Subcutaneous abdominal adipose tissue (tissue), 5 donors: ENCODE results near the gene MEAF6.

ENCODE experiments used
- H3K27ac ChIP-seq: one replicate; pipeline ENCODE4 v1.7.0; 2013; ENCODE audit warnings: low read depth, mild to moderate bottlenecking, inconsistent platforms, low read length, moderate library complexity
- H3K27me3 ChIP-seq, 5 donors: one replicate each; pipeline ENCODE4 v1.7.0; 2013; ENCODE audit warnings: low read length in 5 of 5, inconsistent platforms in 1 of 5; ENCODE audit not compliant: control insufficient read depth in 5 of 5, insufficient read depth in 4 of 5
- H3K36me3 ChIP-seq, 5 donors: one replicate each; pipeline ENCODE4 v1.7.0; 2013; ENCODE audit warnings: low read length in 5 of 5; ENCODE audit not compliant: control insufficient read depth in 5 of 5, insufficient read depth in 5 of 5
- H3K4me1 ChIP-seq, 5 donors: one replicate each; pipeline ENCODE4 v1.7.0; 2013; ENCODE audit warnings: low read length in 5 of 5, mild to moderate bottlenecking in 3 of 5, moderate library complexity in 1 of 5; ENCODE audit not compliant: control insufficient read depth in 5 of 5, insufficient read depth in 5 of 5
- H3K4me3 ChIP-seq, 5 donors: one replicate each; pipeline ENCODE4 v1.7.0; 2013; ENCODE audit warnings: low read length in 5 of 5, low read depth in 1 of 5
- H3K9ac ChIP-seq, 5 donors: one replicate each; pipeline ENCODE4 v1.7.0; 2013; ENCODE audit warnings: low read length in 5 of 5, mild to moderate bottlenecking in 4 of 5, moderate library complexity in 3 of 5
- H3K9me3 ChIP-seq, 5 donors: one replicate each; pipeline ENCODE4 v1.7.0; 2013; ENCODE audit warnings: low read length in 5 of 5; ENCODE audit not compliant: control insufficient read depth in 5 of 5
- donor health status: healthy.
- donor health status: healthy.
- donor health status: healthy.
- donor health status: healthy.
- donor health status: healthy.

The MEAF6 gene

DNA sequence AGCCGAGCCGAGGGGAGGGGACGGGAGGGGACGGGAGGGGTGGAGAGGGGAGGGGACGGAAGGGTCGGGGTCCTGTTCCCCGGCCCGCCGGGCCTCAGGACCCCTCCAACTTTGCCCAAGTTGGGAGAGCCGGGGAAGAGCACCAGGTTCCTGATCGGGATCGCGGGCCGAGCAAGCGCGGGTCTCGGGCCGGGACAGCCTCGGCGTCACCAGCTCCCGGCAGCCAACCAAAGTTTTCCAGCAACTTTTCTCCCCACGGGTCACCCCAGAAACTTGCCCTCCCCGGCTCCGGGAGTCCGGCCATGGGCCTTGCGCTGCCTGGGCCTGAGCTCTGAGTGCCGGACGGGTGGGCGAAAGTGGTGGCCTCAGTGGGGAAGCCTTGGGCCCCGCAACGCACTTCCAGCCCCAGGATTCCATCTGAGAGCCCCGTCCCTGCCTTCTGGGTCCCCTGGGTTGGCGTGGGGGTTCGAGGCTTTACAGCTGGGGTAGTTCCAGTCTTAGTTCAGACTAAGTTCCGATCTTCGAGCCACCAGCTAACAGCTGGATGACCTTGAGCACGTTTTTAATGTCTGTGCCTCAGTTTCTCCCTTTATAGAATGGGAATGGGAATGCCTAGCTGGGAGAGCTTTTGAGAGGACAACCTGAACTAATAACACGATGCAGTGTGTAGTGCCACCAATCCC is 39.7 kb downstream of the MEAF6 start:
- Histone ChIP-seq H3K4me1 (peaks cover 43 to 84% (median 78%) of the 10 kb centered on the region in 5 donors), H3K36me3 (peaks cover 0 to 25% (median 15%) of the 10 kb centered on the region in 5 donors)

DNA sequence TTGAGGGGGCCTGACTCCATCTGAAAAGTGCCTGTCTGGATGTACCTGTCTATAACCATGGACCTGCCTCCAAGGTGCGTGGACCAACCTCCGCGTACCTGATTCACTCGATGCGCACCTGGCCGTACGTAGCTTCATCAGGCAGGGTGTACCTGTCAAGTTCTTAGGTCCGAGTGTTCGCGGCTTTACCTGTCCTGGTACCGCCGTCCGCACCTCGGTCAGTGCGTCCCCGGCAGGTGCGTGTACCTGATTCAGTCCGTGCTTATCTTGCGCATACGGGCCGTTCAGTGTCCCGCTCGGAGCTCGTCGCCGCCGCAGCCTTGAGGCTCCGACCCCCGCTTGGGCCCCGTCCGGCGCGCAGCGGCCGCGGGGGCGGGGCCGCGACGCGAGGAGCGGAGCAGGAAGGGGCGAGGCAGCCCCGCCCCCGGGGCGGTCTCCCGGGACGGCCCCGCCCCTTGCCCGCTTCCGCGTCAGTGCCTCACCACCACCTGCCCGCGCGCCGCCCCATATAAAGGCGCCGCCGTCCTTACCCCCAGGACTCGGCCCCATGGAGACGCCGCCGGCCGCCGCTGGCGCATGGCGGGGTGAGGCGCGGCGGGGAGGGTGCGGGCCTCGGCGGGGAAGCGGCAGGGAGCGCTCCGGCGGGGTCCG is 40.4 kb downstream of the MEAF6 start, which contains the start of gene ZC3H12A:
TSS of gene ZC3H12A (plus strand) at position 535 of the 651 bp plus-strand sequence. CDS start 917 bp downstream, outside the sequence.
- H3K27me3 ChIP-seq = peaks cover 0 to 3% (median 0%) of the 10 kb centered on the region in 5 donors
- peaks cover 38 to 77% (median 71%) of the 10 kb centered on the region in 5 donors for H3K4me1 ChIP-seq
- H3K4me3 ChIP-seq = peak within 1 kb of the TSS; percentile 82 to 95 (median 91)
- peak within 1 kb of the TSS; percentile 98 for H3K27ac ChIP-seq
- H3K9ac ChIP-seq = peak within 1 kb of the TSS; percentile 81 to 94 (median 91)
- H3K9me3 ChIP-seq = peaks cover 0 to 3% (median 0%) of the 10 kb centered on the region in 5 donors
- peaks cover 0 to 25% (median 15%) of the 10 kb centered on the region in 5 donors for H3K36me3 ChIP-seq

More for the DNA sequence above, 39.7 kb downstream of the MEAF6 start:
- peak overlapping the region; percentile 82 to 94 (median 90) for H3K4me3 ChIP-seq
- peaks cover 0 to 3% (median 0%) of the 10 kb centered on the region in 5 donors for H3K27me3 ChIP-seq
- peak overlapping the region; percentile 98 for H3K27ac ChIP-seq
- peak overlapping the region; percentile 77 to 92 (median 90) for H3K9ac ChIP-seq
- peaks cover 0 to 3% (median 0%) of the 10 kb centered on the region in 5 donors for H3K9me3 ChIP-seq

DNA sequence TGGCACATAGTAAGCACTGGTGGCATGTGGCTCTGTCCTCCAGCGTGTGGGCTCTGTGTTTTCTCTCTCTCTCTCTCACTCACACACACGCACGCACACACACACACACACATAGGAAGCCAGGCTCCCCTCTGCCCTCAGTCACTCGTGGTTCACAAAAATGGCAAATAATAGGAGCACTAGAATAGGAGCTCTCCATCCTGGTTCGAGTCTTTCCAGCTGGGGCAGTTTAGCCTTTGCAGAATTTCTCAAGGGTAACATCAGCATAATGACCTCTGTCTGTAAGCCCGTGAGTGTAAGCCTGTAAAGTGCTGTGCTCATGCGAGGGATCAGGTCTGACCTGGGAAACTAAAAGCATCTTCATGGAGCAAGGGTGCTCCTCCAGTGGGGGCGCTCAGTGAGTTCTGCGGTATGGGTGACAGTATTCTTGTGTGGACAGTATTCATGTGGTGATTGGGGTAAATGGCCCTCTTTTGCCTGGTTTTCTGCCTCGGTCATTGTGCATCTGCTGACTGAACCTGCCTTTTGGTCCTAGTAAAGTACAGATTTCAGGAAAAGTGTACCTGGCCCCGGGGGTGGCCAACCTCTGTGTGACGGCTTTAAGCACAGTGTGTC is 41.0 kb downstream of the MEAF6 start:
- Histone ChIP-seq H3K36me3 (peaks cover 0 to 21% (median 13%) of the 10 kb centered on the region in 5 donors), H3K4me3 (peak overlapping the region; percentile 79 to 95 (median 91)), H3K4me1 (peaks cover 35 to 71% (median 65%) of the 10 kb centered on the region in 5 donors), H3K27ac (peak overlapping the region; percentile 70), H3K9me3 (peaks cover 0 to 3% (median 0%) of the 10 kb centered on the region in 5 donors), H3K9ac (peak overlapping the region; percentile 18 to 94 (median 89)), H3K27me3 (peaks cover 0 to 3% (median 0%) of the 10 kb centered on the region in 5 donors)

DNA sequence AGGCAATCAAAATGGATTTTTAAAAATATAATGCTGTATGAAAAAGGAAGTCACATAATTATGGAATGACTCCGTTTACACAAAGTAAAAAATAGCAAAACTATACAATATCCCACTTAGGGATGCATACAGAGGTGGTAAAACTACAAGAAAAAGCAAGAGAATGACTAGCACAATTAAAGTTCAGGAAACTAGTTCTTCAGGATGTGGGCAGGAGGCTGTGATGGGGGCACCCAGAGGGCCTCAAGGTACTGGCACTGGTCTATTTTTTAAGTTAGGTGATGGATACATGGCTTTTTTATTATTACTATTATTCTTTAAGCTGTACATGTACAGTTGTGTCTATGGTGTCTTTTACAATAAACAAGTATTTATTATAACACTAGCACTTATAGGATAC is 41.6 kb downstream of the MEAF6 start:
- peak overlapping the region in 1 of 5 donors; percentile 18 for H3K9ac ChIP-seq
- peaks cover 0 to 16% (median 8%) of the 10 kb centered on the region in 5 donors for H3K36me3 ChIP-seq
- no peak overlapping the region for H3K4me3 ChIP-seq
- peaks cover 30 to 65% (median 59%) of the 10 kb centered on the region in 5 donors for H3K4me1 ChIP-seq
- peak overlapping the region; percentile 70 for H3K27ac ChIP-seq
- peaks cover 0 to 3% (median 0%) of the 10 kb centered on the region in 5 donors for H3K9me3 ChIP-seq
- H3K27me3 ChIP-seq = peaks cover 0 to 3% (median 0%) of the 10 kb centered on the region in 5 donors

DNA sequence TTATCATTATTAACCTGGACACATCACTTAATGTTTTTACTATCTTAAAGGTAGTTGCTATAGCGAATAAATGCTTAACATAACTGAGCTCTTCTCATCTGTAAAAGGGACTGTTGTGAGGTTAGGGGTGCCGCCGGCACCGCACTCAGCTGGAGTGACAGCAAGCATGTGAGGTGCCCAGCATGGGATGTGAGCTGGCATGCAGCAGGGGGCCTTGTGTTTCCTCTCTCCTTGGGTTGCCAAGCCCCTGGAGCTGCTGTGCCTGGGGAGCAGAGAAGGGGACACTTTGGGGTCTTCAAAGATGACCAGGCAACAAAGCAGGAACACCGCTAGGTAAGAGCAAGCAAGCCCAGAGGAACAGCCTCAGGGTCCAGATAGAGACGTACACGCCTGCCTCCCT is 42.3 kb downstream of the MEAF6 start:
- Histone ChIP-seq H3K27ac (peak overlapping the region; percentile 70), H3K4me3 (peak overlapping the region in 1 of 5 donors; percentile 4), H3K27me3 (peaks cover 0 to 3% (median 0%) of the 10 kb centered on the region in 5 donors), H3K4me1 (peaks cover 29 to 58% (median 52%) of the 10 kb centered on the region in 5 donors), H3K9me3 (peaks cover 0 to 3% (median 0%) of the 10 kb centered on the region in 5 donors), H3K36me3 (peaks cover 0 to 11% (median 5%) of the 10 kb centered on the region in 5 donors), H3K9ac (peak overlapping the region in 3 of 5 donors; percentile 40 to 74 (median 42))

DNA sequence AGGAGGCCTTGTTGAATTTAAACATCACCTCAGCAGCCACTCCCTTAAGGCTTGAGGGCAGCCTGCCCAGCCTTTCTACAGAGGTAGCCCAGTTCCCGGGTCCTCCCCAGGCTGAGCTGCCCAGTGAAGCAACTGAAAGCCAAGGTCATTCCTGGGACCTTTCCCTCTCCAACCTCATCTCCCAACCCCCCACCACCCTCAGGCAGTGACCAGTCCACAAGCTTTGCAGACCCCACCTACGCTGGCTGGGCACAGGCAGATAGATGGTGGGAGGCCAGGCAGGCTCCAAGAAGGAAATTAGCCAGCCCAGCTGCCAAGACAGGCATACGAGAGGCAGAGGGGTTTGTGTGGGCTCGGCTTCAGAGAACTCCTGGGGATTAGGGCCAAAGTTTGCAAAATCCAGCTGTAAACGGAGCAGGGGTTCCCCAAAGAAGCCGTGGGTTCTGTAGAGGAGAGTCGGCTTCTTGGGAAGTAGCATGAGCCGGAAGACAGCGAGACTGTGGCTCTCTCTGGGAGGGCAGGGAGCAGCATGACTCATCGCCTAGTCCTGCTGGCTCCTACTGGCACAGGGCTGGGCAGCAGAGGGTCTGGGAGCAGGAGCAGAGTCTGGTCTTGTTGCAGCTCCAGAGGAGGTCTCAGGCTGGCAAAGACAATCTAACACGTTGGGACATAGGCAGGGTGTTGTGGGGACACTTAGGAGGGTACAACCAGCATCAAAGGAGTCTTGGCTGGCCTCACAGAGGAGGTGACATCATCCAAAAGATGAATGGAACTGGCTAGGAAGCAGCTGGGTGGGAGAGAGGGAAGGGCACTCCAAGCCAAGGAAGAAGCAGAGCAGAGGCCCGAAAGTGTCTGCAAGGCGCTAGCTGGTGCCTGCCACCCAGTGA is 43.0 kb downstream of the MEAF6 start:
- Histone ChIP-seq H3K27ac (peak overlapping the region; percentile 70), H3K4me3 (peak overlapping the region; percentile 8 to 52 (median 14)), H3K27me3 (peaks cover 0 to 2% (median 0%) of the 10 kb centered on the region in 5 donors), H3K9ac (peak overlapping the region in 4 of 5 donors; percentile 42 to 74 (median 60)), H3K36me3 (peaks cover 0 to 8% (median 5%) of the 10 kb centered on the region in 5 donors), H3K9me3 (peaks cover 0 to under 1% (median 0%) of the 10 kb centered on the region in 5 donors), H3K4me1 (peaks cover 22 to 51% (median 45%) of the 10 kb centered on the region in 5 donors)

DNA sequence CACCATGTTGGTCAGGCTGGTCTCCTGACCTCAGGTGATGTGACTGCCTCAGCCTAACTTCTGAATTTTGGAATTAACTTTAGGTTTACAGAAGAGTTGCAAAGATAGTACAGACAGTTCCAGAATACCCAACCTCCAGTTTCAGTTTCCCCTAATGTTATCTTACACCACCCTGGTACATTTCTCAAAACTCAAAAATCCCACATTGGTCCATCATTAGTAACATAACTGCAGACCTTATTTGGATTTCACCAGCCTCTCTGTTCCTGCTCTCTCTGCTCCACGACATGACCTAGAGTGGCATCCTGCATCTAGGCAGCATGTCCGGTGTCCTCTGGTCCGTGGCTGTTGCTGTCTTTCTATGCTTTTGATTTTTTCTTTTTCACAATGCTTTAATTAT is 45.2 kb downstream of the MEAF6 start:
- no peak overlapping the region for H3K27ac ChIP-seq
- no peaks in the 10 kb centered on the region for H3K27me3 ChIP-seq
- H3K9ac ChIP-seq = no peak overlapping the region
- peaks cover 11 to 38% (median 33%) of the 10 kb centered on the region in 5 donors for H3K4me1 ChIP-seq
- H3K9me3 ChIP-seq = no peaks in the 10 kb centered on the region
- no peaks in the 10 kb centered on the region for H3K36me3 ChIP-seq
- no peak overlapping the region for H3K4me3 ChIP-seq

DNA sequence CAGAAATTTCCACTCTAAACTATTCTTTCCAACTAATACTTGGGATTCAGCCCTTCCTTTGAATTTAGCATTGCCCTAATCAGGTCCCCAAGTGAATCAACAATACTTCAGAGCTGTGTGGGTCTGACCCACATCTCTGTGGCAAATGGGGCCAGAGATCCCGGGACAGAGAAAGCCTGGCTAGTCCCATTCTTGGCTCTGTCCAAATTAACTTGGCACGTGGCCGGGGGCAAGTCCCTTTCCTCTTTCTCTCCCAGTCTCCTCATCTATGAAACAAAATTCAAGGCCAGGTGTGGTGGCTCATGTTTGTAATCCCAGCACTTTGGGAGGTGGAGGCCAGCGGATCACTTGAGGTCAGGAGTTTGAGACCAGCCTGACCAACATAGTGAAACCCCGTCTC is 46.5 kb downstream of the MEAF6 start:
- H3K4me1 ChIP-seq = peaks cover 6 to 27% (median 22%) of the 10 kb centered on the region in 5 donors
- no peak overlapping the region for H3K9ac ChIP-seq
- no peaks in the 10 kb centered on the region for H3K27me3 ChIP-seq
- no peaks in the 10 kb centered on the region for H3K36me3 ChIP-seq
- no peaks in the 10 kb centered on the region for H3K9me3 ChIP-seq
- H3K27ac ChIP-seq = no peak overlapping the region
- no peak overlapping the region for H3K4me3 ChIP-seq
